OCI-LY3 (cell line): Measurements from ENCODE around the gene STAT6.

Experiments used
- EZH2phosphoT487 ChIP-seq: fragments of 200-600 bp; shearing (Covaris generic); IDR thresholded peaks from 2 replicates; pipeline ENCODE4 v1.6.1; 2018; ENCODE audit warnings: antibody characterized with exemption, mixed run types, low read depth
- TF ChIP-seq, protein P1 (sequence below): fragments of 200-600, 300-600 bp; sonication (generic); IDR thresholded peaks from 2 replicates; pipeline ENCODE4 v1.5.1; 2014; ENCODE audit warnings: antibody characterized with exemption, low read length, low read depth

DNA sequence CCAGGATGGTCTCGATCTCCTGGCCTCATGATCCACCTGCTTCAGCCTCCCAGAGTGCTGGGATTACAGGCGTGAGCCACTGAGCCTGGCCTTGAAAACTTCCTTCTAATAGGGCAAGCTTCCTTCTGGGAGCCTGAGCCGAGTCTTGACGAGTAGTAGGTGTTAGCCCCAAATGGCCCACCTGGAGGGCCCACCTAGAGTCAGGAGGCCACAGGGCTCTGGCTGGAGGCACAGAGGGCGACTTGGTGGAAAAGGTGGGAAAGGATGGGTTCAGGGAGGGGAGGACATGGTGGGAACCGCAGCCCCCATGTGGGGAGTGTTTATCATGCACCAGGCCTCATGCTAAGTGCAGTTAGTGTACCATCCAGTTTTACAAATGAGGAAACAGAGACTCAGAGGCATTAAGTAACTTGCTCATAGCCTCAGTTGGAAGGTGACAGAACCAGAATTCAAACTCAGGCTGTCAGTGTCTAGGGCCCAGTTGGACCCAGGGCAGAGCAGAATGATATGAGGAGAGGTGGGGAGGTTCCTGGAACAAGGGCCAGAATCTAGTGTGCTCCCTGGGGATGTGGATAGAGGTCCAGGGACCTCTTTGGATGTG is 39.3 kb upstream of the STAT6 start:
- TF ChIP-seq, protein P1, sequence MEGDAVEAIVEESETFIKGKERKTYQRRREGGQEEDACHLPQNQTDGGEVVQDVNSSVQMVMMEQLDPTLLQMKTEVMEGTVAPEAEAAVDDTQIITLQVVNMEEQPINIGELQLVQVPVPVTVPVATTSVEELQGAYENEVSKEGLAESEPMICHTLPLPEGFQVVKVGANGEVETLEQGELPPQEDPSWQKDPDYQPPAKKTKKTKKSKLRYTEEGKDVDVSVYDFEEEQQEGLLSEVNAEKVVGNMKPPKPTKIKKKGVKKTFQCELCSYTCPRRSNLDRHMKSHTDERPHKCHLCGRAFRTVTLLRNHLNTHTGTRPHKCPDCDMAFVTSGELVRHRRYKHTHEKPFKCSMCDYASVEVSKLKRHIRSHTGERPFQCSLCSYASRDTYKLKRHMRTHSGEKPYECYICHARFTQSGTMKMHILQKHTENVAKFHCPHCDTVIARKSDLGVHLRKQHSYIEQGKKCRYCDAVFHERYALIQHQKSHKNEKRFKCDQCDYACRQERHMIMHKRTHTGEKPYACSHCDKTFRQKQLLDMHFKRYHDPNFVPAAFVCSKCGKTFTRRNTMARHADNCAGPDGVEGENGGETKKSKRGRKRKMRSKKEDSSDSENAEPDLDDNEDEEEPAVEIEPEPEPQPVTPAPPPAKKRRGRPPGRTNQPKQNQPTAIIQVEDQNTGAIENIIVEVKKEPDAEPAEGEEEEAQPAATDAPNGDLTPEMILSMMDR, result no peak
- TF ChIP-seq EZH2phosphoT487, result no peak
